GM12878 (cell line): Measurements from ENCODE around the gene VPS8. TPM values are rescaled to one million over a fixed set of nuclear protein-coding genes. Genes with fewer than 3 reads are reported as not detected.

Experiments used
- ATAC-seq: fragments of 200-7000 bp; cut with Tn5 transposase; 3 replicates; pipeline ENCODE4 v1.9.1; 2020; ENCODE audit warnings: mild to moderate bottlenecking, moderate library complexity
- BruUV-seq: library from RNA; stranded (reverse); fragments of 400-500 nt; replicated peaks from 2 replicates; lab custom pipeline; 2021; lab: Mats Ljungman, UMichigan
- CTCF ChIA-PET: fragments of 300-600 bp; sonication (Branson Sonifier 250); formaldehyde crosslinking; extraction: SDS; loops from one replicate; lab custom pipeline; 2021; ENCODE audit warnings: inconsistent platforms; lab: Yijun Ruan, JAX
- POLR2A ChIA-PET: fragments of 350-600 bp; formaldehyde crosslinking; extraction: SDS; loops from one replicate; lab custom pipeline; 2021; ENCODE audit warnings: inconsistent platforms; lab: Charles Lee
- RAD21 ChIA-PET: fragments of 300-600 bp; sonication (Branson Sonifier 250); formaldehyde crosslinking; loops from one replicate; lab custom pipeline; 2023; ENCODE audit warnings: antibody characterized with exemption; ENCODE audit not compliant: unreplicated experiment; lab: Charles Lee
- SMC1A ChIA-PET: fragments of 300-600 bp; sonication (Branson Sonifier 250); formaldehyde crosslinking; loops from one replicate; lab custom pipeline; 2023; ENCODE audit not compliant: unreplicated experiment, uncharacterized antibody; lab: Charles Lee
- DNase-seq: peaks from one replicate; pipeline ENCODE4 v3.0.0-alpha.2; 2011; ENCODE audit warnings: low read depth, low spot score
- FAIRE-seq: peaks from 3 replicates; lab custom pipeline; 2011; peaks lifted over from hg19 to GRCh38; lab: Jason Lieb, UNC
- H2AFZ ChIP-seq: 2 replicates; pipeline ENCODE4 v1.6.0; 2011; ENCODE audit warnings: low read depth, low read length, control low read depth; ENCODE audit not compliant: control insufficient read depth
- H3K27ac ChIP-seq: 2 replicates; pipeline ENCODE4 v1.5.1; 2011; ENCODE audit warnings: control low read depth; ENCODE audit not compliant: control insufficient read depth, insufficient read depth
- H3K27me3 ChIP-seq, 2 experiments: replicated peaks in 1 of 2; 2 replicates each; pipeline versions ENCODE4 v1.6.0 to v1.6.1; 2011; ENCODE audit warnings: low read length in 1 of 2; ENCODE audit not compliant: control insufficient read depth in 2 of 2, insufficient read depth in 2 of 2
- H3K36me3 ChIP-seq, 2 experiments: 2 replicates each; pipeline ENCODE4 v1.5.1; 2011; ENCODE audit warnings: low read length in 1 of 2; ENCODE audit not compliant: control insufficient read depth in 2 of 2, insufficient read depth in 2 of 2
- H3K4me1 ChIP-seq: 2 replicates; pipeline ENCODE4 v1.6.1; 2011; ENCODE audit warnings: mild to moderate bottlenecking, low read length, moderate library complexity, mixed read lengths; ENCODE audit not compliant: control insufficient read depth, insufficient read depth
- H3K4me2 ChIP-seq: 2 replicates; pipeline ENCODE4 v1.6.0; 2011; ENCODE audit warnings: control low read depth; ENCODE audit not compliant: control insufficient read depth, insufficient read depth
- H3K4me3 ChIP-seq: fragments of 200-600 bp; sonication (generic); 2 replicates; pipeline ENCODE4 v1.5.1; 2016
- H3K79me2 ChIP-seq: 2 replicates; pipeline ENCODE4 v1.6.0; 2011; ENCODE audit warnings: low read length; ENCODE audit not compliant: control insufficient read depth, insufficient read depth
- H3K9ac ChIP-seq: 2 replicates; pipeline ENCODE4 v1.8.0; 2011; ENCODE audit warnings: low read length, control low read depth, mixed read lengths; ENCODE audit not compliant: control insufficient read depth, insufficient read depth
- H3K9me3 ChIP-seq: replicated peaks from 3 replicates; pipeline ENCODE4 v1.5.1; 2011; ENCODE audit warnings: mild to moderate bottlenecking, low read length; ENCODE audit not compliant: control insufficient read depth, insufficient read depth
- H4K20me1 ChIP-seq: 2 replicates; pipeline ENCODE4 v1.6.0; 2011; ENCODE audit not compliant: control insufficient read depth, insufficient read depth
- ETV6 ChIP-seq, 2 experiments: fragments of 450-650 bp in 1 of 2; IDR thresholded peaks in 1 of 2; conservative IDR thresholded peaks in 1 of 2; 2 replicates each; pipeline ENCODE4 v1.6.1; 2014; ENCODE audit warnings: antibody characterized with exemption in 1 of 2, borderline replicate concordance in 1 of 2, low read depth in 1 of 2, mild to moderate bottlenecking in 1 of 2, moderate library complexity in 1 of 2
- IKZF1 ChIP-seq: fragments of 450-650 bp; conservative IDR thresholded peaks from 2 replicates; pipeline ENCODE4 v1.6.1; 2017; ENCODE audit warnings: antibody characterized with exemption, mild to moderate bottlenecking
- PKNOX1 ChIP-seq: fragments of 450-650 bp; IDR thresholded peaks from 2 replicates; pipeline ENCODE4 v1.6.1; 2016; ENCODE audit warnings: mild to moderate bottlenecking
- POLR2AphosphoS2 ChIP-seq: IDR thresholded peaks from 2 replicates; pipeline ENCODE4 v1.6.1; 2011; ENCODE audit warnings: low read depth, mild to moderate bottlenecking, low read length, improper control_type of control experiment, moderate library complexity
- RBBP5 ChIP-seq: fragments of 200-600 bp; sonication (generic); conservative IDR thresholded peaks from 2 replicates; pipeline ENCODE4 v1.6.1; 2016
- WGBS: methylation state at CpG from one replicate; pipeline ENCODE4 v1.1.6; 2016; ENCODE audit warnings: low lambda C conversion rate; ENCODE audit not compliant: insufficient replicate concordance, insufficient coverage; ENCODE audit errors: missing lambda C conversion rate; 5-methylcytosine and 5-hydroxymethylcytosine counted together
- in situ Hi-C: fragments of 300-500 bp; cut with MboI; formaldehyde crosslinking; loops from 9 replicates; pipeline ENCODE4 v1.14.3; 2018; ENCODE audit warnings: mixed read lengths
- intact Hi-C: fragments of 100-400 bp; cut with micrococcal nuclease; formaldehyde crosslinking; loops from one replicate; pipeline ENCODE4 v1.14.2; 2022; ENCODE audit not compliant: unreplicated experiment
- polyA plus RNA-seq, 11 experiments: library from polyadenylated mRNA; depleted of rRNA in 4 of 11; unstranded in 6 of 11; stranded (reverse) in 5 of 11; fragments of >200 nt; fragmentation: Nextera tagmentation in 4 of 11; fragmentation: Illumina TruSeq in 1 of 11; extraction: Ambion mirVana in 4 of 11; extraction: Trizol in 1 of 11; gene quantifications; 1 replicate in 1 of 11; 2 replicates in 10 of 11; pipeline versions ENCODE4 v1.2.1 to v1.2.3, GENCODE V29; 2011 to 2016; ENCODE audit warnings: inconsistent platforms in 2 of 11, missing spikeins in 2 of 11, low read depth in 1 of 11
- total RNA-seq, 4 experiments: library from RNA; depleted of rRNA in 3 of 4; stranded (reverse); fragments of >200 nt in 3 of 4; fragmentation: Illumina TruSeq in 1 of 4; extraction: Trizol in 1 of 4; gene quantifications; 2 replicates each; pipeline versions ENCODE4 v1.2.1 to v1.2.3, GENCODE V29; 2013 to 2021
- TF ChIP-seq, protein P1 (sequence below): fragments of 450-650 bp; IDR thresholded peaks from 2 replicates; pipeline ENCODE4 v1.6.1; 2017; ENCODE audit warnings: antibody characterized with exemption, mild to moderate bottlenecking, moderate library complexity
- TF ChIP-seq, protein P2 (sequence below): IDR thresholded peaks from 2 replicates; pipeline ENCODE4 v1.6.1; 2012; ENCODE audit warnings: mild to moderate bottlenecking, low read depth, low read length

The VPS8 gene
- total and polyA plus RNA-seq, 10 of the 15 experiments (the other 5 are each of a cell fraction or from before 2014, with no cell fraction given), result 8.9 to 34.7 (median 20.9) TPM

DNA sequence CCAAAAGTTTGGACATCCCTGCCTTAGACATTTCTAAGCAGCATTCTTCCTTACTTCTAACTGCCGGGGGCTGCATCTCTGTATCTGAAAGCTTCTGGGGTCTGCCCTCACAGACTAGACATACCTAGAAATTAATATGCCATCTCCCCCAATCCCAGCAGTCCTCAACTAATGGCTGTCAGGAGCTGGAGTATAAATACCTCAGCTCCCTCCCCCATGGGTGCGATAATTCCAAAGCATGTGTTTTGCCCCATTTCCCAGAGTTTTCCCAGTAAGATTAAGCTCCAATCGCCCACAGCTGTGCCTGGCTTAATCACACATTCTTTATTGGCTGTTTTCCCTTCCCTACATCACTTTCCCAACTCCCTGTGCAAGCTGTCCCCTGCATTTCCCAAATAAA is 13.8 kb upstream of the VPS8 start:
- H3K27me3 ChIP-seq, result no peaks in the 10 kb centered on the region; a peak in 1 of 4 replicates
- no peaks in the 10 kb centered on the region for H3K79me2 ChIP-seq
- 61% methylated on average over 3 of the region's 3 CpGs for WGBS
- H4K20me1 ChIP-seq, result no peaks in the 10 kb centered on the region
- ATAC-seq (no peak), FAIRE-seq (no peak), DNase-seq (no peak)
- ChIA-PET CTCF (interaction anchor here (1.5 kb wide), 2 partner anchors 10 to 14 kb away, joined by 4 read pairs; partner anchors contain the start of gene VPS8), SMC1A (interaction anchor here (0.9 kb wide), 1 partner anchor 73 kb away, joined by 3 read pairs; no protein-coding TSS in a partner anchor), RAD21 (no interaction called here), POLR2A (no interaction called here)
- intact Hi-C loops (no loop called here), in situ Hi-C loops (no loop called here)
- no peaks in the 10 kb centered on the region for H3K36me3 ChIP-seq
- no peak overlapping the region for H3K9ac ChIP-seq
- H2AFZ ChIP-seq, result no peak overlapping the region
- H3K9me3 ChIP-seq, result no peaks in the 10 kb centered on the region
- H3K4me1 ChIP-seq, result no peaks in the 10 kb centered on the region
- no TSS peak for BruUV-seq
- no peak overlapping the region for H3K27ac ChIP-seq
- no peak overlapping the region for H3K4me3 ChIP-seq
- H3K4me2 ChIP-seq, result no peak overlapping the region
- TF ChIP-seq ETV6 (conservative IDR thresholded peaks at IDR 0.05 in 1 of 2, IDR thresholded peaks at IDR 0.05 in 1 of 2; ENCODE audit: borderline replicate concordance in 1 of 2, low read depth in 1 of 2), result no peak
- no peak for TF ChIP-seq IKZF1

- Histone ChIP-seq H3K27ac (no peak overlapping the region), H3K4me1 (no peaks in the 10 kb centered on the region), H2AFZ (no peak overlapping the region), H3K27me3 (no peaks in the 10 kb centered on the region), H3K9me3 (no peaks in the 10 kb centered on the region), H3K4me3 (no peak overlapping the region), H4K20me1 (no peaks in the 10 kb centered on the region), H3K79me2 (no peaks in the 10 kb centered on the region), H3K9ac (no peak overlapping the region), H3K4me2 (no peak overlapping the region), H3K36me3 (no peaks in the 10 kb centered on the region)
- WGBS, result 51% methylated on average over 5 of the region's 6 CpGs
- no peak for ATAC-seq
- CTCF ChIA-PET, result interaction anchor here (1.8 kb wide), 1 partner anchor 22 kb away, joined by 5 read pairs; no protein-coding TSS in a partner anchor
- RAD21 ChIA-PET, result interaction anchor here (0.5 to 0.6 kb wide), 2 partner anchors 18 to 265 kb away, joined by 3 to 4 read pairs; no protein-coding TSS in a partner anchor
- intact Hi-C loops, result no loop called here
- SMC1A ChIA-PET, result interaction anchor here (1.5 to 1.8 kb wide), 2 partner anchors 17 to 239 kb away, joined by 4 to 9 read pairs; partner anchors contain the start of gene EPHB3
- BruUV-seq, result no TSS peak
- POLR2A ChIA-PET, result no interaction called here
- FAIRE-seq, result no peak
- no peak for DNase-seq
- in situ Hi-C loops, result no loop called here
- TF ChIP-seq RBBP5 (no peak), PKNOX1 (no peak), POLR2AphosphoS2 (no peak)
- TF ChIP-seq, protein P1, sequence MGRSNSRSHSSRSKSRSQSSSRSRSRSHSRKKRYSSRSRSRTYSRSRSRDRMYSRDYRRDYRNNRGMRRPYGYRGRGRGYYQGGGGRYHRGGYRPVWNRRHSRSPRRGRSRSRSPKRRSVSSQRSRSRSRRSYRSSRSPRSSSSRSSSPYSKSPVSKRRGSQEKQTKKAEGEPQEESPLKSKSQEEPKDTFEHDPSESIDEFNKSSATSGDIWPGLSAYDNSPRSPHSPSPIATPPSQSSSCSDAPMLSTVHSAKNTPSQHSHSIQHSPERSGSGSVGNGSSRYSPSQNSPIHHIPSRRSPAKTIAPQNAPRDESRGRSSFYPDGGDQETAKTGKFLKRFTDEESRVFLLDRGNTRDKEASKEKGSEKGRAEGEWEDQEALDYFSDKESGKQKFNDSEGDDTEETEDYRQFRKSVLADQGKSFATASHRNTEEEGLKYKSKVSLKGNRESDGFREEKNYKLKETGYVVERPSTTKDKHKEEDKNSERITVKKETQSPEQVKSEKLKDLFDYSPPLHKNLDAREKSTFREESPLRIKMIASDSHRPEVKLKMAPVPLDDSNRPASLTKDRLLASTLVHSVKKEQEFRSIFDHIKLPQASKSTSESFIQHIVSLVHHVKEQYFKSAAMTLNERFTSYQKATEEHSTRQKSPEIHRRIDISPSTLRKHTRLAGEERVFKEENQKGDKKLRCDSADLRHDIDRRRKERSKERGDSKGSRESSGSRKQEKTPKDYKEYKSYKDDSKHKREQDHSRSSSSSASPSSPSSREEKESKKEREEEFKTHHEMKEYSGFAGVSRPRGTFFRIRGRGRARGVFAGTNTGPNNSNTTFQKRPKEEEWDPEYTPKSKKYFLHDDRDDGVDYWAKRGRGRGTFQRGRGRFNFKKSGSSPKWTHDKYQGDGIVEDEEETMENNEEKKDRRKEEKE, result no peak
- TF ChIP-seq, protein P2, sequence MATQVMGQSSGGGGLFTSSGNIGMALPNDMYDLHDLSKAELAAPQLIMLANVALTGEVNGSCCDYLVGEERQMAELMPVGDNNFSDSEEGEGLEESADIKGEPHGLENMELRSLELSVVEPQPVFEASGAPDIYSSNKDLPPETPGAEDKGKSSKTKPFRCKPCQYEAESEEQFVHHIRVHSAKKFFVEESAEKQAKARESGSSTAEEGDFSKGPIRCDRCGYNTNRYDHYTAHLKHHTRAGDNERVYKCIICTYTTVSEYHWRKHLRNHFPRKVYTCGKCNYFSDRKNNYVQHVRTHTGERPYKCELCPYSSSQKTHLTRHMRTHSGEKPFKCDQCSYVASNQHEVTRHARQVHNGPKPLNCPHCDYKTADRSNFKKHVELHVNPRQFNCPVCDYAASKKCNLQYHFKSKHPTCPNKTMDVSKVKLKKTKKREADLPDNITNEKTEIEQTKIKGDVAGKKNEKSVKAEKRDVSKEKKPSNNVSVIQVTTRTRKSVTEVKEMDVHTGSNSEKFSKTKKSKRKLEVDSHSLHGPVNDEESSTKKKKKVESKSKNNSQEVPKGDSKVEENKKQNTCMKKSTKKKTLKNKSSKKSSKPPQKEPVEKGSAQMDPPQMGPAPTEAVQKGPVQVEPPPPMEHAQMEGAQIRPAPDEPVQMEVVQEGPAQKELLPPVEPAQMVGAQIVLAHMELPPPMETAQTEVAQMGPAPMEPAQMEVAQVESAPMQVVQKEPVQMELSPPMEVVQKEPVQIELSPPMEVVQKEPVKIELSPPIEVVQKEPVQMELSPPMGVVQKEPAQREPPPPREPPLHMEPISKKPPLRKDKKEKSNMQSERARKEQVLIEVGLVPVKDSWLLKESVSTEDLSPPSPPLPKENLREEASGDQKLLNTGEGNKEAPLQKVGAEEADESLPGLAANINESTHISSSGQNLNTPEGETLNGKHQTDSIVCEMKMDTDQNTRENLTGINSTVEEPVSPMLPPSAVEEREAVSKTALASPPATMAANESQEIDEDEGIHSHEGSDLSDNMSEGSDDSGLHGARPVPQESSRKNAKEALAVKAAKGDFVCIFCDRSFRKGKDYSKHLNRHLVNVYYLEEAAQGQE, result no peak
These were observed 11.5 kb upstream of the VPS8 start for GRCh38 chr3:184800349-184800930.
